Pancreas (tissue), 10 donors: Measurements from ENCODE around the gene CHADL. TPM values are rescaled to one million over a fixed set of nuclear protein-coding genes. Genes with fewer than 3 reads are reported as not detected.
"Not testable (repeated sequence)": the region's sequence is repeated elsewhere in the genome, so short reads cannot be mapped to it uniquely, and the experiment has no call there.

Experiments used
- ATAC-seq, 4 donors: fragments of 200-7000 bp; cut with Tn5 transposase; one replicate each; pipeline versions ENCODE4 v1.8.0 to v1.9.1; 2020; ENCODE audit warnings: mild to moderate bottlenecking in 4 of 4, moderate library complexity in 4 of 4
- DNase-seq, 6 donors: peaks; one replicate each; pipeline ENCODE4 v3.0.0-alpha.2; 2020
- FAIRE-seq: peaks from 2 replicates; lab custom pipeline; 2012; peaks lifted over from hg19 to GRCh38; lab: Jason Lieb, UNC
- H3K27ac ChIP-seq, 4 donors: fragments of 200-600 bp; sonication (generic); 1 replicate in 3 of 4; 2 replicates in 1 of 4; pipeline versions ENCODE4 v1.5.0 to v1.8.0; 2020
- H3K27me3 ChIP-seq, 4 donors: fragments of 200-600 bp; one replicate each; pipeline ENCODE4 v1.8.0; 2021
- H3K36me3 ChIP-seq, 3 donors: fragments of 200-600 bp; sonication (generic) in 1 of 3; one replicate each; pipeline versions ENCODE4 v1.5.0 to v1.8.0; 2020 to 2021
- H3K4me1 ChIP-seq, 3 donors: fragments of 200-600 bp; one replicate each; pipeline ENCODE4 v1.8.0; 2021
- H3K4me3 ChIP-seq, 4 donors: fragments of 200-600 bp; sonication (generic) in 2 of 4; one replicate each; pipeline versions ENCODE4 v1.5.0 to v1.8.0; 2020 to 2021
- H3K9me3 ChIP-seq, 4 donors: fragments of 200-600 bp; one replicate each; pipeline ENCODE4 v1.8.0; 2021
- WGBS, 2 donors: extraction: QIAGEN DNeasy Blood & Tissue Kit; methylation state at CpG; one replicate each; pipeline ENCODE4 v1.1.7; 2013; 5-methylcytosine and 5-hydroxymethylcytosine counted together
- intact Hi-C, 3 donors: fragments of 100-400 bp; cut with DNase I; formaldehyde crosslinking; loops; one replicate each; pipeline versions ENCODE4 v1.11.1 to v1.14.2; 2022
- polyA plus RNA-seq, 2 donors: library from polyadenylated mRNA; stranded (reverse); fragments of 200-250 nt; gene quantifications; one replicate each; pipeline ENCODE4 v1.2.3, GENCODE V29; 2013
- total RNA-seq, 6 donors: library from RNA; stranded (reverse); fragmentation: NEBNext Ultra II Directional in 4 of 6; extraction: Animal tissue kit (Norgen Biotek cat#: 25700) in 4 of 6; gene quantifications; one replicate each; pipeline versions ENCODE4 v1.2.1 to v1.2.4, GENCODE V29; 2021 to 2023
- TF ChIP-seq, protein P1 (sequence below), 4 donors: fragments of 200-600 bp; sonication (generic) in 3 of 4; IDR thresholded peaks; one replicate each; pipeline versions ENCODE4 v1.5.0 to v1.8.0; 2021; ENCODE audit warnings: antibody characterized with exemption in 4 of 4
- donor health status: healthy with polysubstance abuse.
- donor health status: DM: no; HTN: no; CAD: no; lungs with moderate emphysema.
- donor health status: DM: no; HTN: no; CAD: no.
- donor health status: control.
- donor health status: control.
- donor health status: Bipolar disorder and iron deficiency.
- donor health status: DM: yes; HTN: yes; CAD: no.
- donor health status: DM: no; HTN: no; CAD: no.
- donor health status: DM: no; HTN: no; CAD: no.
- donor health status: DM: yes; HTN: yes; CAD: no.

Gene CHADL
- total and polyA plus RNA-seq, 8 donors: 0.95 to 4.9 (median 2.2) TPM

DNA sequence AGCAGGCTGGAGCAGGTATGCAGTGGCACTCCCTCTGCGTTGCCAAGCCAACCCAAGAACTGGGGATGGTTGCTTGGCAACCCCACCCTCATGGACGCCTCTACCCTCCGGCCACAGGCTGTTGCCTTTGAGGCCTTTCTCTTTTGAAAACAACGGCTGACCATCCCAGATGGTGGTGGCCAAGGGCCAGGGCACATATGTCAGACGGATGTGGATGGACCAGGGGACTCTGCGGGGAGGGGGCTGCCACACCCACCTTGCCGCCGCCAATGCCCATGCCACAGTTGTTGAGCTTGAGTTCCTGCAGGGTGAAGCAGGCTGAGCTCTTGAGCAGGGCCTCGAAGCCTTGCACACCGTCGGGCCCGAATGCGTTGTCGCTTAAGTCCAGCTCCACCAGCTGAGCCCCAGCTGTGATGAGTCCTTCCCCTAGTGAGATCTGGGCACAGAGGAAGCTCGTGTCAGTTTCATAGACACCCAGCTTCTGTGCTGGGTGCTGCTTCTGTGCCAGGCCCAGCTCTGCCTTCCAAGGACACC, 23.7 kb upstream of the CHADL start:
- intact Hi-C loops: no loop called here
- no peak for FAIRE-seq
- H3K36me3 ChIP-seq: peaks cover 10 to 54% (median 36%) of the 10 kb centered on the region in 3 donors
- H3K27me3 ChIP-seq: no peaks in the 10 kb centered on the region
- H3K9me3 ChIP-seq: no peaks in the 10 kb centered on the region
- WGBS, 2 donors: 90 to 93% methylated on average over 15 of the region's 15 CpGs
- no peak overlapping the region for H3K4me3 ChIP-seq
- peak in 3 of 4 donors; percentile 46 to 77 (median 72) for ATAC-seq
- H3K4me1 ChIP-seq: no peaks in the 10 kb centered on the region
- TF ChIP-seq, protein P1, sequence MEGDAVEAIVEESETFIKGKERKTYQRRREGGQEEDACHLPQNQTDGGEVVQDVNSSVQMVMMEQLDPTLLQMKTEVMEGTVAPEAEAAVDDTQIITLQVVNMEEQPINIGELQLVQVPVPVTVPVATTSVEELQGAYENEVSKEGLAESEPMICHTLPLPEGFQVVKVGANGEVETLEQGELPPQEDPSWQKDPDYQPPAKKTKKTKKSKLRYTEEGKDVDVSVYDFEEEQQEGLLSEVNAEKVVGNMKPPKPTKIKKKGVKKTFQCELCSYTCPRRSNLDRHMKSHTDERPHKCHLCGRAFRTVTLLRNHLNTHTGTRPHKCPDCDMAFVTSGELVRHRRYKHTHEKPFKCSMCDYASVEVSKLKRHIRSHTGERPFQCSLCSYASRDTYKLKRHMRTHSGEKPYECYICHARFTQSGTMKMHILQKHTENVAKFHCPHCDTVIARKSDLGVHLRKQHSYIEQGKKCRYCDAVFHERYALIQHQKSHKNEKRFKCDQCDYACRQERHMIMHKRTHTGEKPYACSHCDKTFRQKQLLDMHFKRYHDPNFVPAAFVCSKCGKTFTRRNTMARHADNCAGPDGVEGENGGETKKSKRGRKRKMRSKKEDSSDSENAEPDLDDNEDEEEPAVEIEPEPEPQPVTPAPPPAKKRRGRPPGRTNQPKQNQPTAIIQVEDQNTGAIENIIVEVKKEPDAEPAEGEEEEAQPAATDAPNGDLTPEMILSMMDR (IDR thresholded peaks at IDR 0.05): no peak
- no peak for DNase-seq
- H3K27ac ChIP-seq: no peak overlapping the region

DNA sequence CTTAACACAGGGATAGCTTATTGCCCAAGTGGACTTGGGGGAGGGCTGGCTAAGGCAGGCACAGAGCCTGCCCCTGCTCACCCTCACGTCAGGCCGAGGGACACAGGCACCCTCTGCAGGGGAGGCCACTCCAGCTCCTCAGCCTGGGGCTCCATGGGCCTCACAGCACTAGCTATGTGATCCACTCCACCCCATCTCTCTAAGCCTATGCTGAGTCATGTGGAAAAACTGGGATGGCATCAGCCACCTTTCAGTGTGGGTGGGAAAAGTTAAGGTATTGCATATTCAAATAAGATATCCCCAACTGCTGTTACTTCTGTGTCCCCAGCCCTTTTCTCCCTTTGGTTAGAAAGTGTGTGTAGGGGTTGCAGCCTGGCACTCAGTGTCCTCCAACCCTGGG, 23.0 kb upstream of the CHADL start:
- H3K27me3 ChIP-seq: no peaks in the 10 kb centered on the region
- H3K4me1 ChIP-seq: no peaks in the 10 kb centered on the region
- 92 to 100% methylated on average over 2 of the region's 2 CpGs for WGBS, 2 donors
- no peak overlapping the region for H3K27ac ChIP-seq
- no peak overlapping the region for H3K4me3 ChIP-seq
- DNase-seq: no peak
- intact Hi-C loops: no loop called here
- H3K36me3 ChIP-seq: peaks cover 10 to 54% (median 36%) of the 10 kb centered on the region in 3 donors
- TF ChIP-seq, protein P1 (IDR thresholded peaks at IDR 0.05): no peak
- H3K9me3 ChIP-seq: no peaks in the 10 kb centered on the region
- FAIRE-seq: no peak
- ATAC-seq: no peak

GRCh38 chr22:41262250-41262765, 21.6 kb upstream of the CHADL start:
- no peak for DNase-seq
- Histone ChIP-seq H3K27me3 (no peaks in the 10 kb centered on the region), H3K9me3 (no peaks in the 10 kb centered on the region), H3K4me3 (no peak overlapping the region), H3K36me3 (peaks cover 7 to 62% (median 26%) of the 10 kb centered on the region in 3 donors), H3K4me1 (no peaks in the 10 kb centered on the region), H3K27ac (no peak overlapping the region)
- TF ChIP-seq, protein P1 (IDR thresholded peaks at IDR 0.05): no peak
- FAIRE-seq: no peak
- intact Hi-C loops: no loop called here
- no peak for ATAC-seq
- 84 to 86% methylated on average over 15 of the region's 15 CpGs for WGBS, 2 donors

GRCh38 chr22:41261541-41262249, 21.0 kb upstream of the CHADL start:
- DNase-seq (no peak), FAIRE-seq (no peak), ATAC-seq (no peak)
- Histone ChIP-seq H3K27me3 (no peaks in the 10 kb centered on the region), H3K27ac (no peak overlapping the region), H3K36me3 (peaks cover 7 to 66% (median 26%) of the 10 kb centered on the region in 3 donors), H3K4me1 (no peaks in the 10 kb centered on the region), H3K4me3 (no peak overlapping the region), H3K9me3 (no peaks in the 10 kb centered on the region)
- intact Hi-C loops: no loop called here
- WGBS, 2 donors: 65 to 70% methylated on average over 12 of the region's 12 CpGs
- TF ChIP-seq, protein P1 (IDR thresholded peaks at IDR 0.05): no peak

DNA sequence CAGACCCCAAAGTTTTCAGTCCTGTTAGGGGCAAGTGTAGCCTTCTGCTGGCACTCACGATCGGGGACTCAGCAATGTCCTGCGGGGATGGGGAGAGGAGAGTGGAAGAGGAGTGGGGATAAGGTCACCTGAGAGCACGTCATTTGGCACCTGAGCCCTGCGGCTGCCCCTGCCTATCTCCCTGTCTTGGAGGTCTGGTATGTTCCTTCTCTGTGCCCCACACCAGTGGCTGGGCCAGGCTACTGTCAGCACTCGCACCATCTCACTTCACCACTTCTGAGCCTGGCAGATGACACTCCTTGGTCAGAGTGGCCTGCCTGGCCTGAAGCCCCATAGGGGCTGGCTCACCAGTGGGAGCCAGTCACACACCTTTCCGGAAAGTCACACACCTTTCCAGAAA, 20.1 kb upstream of the CHADL start:
- H3K36me3 ChIP-seq: peaks cover 7 to 75% (median 26%) of the 10 kb centered on the region in 3 donors
- no peak for ATAC-seq
- 98 to 99% methylated on average over 7 of the region's 7 CpGs for WGBS, 2 donors
- H3K27me3 ChIP-seq: no peaks in the 10 kb centered on the region
- no peak for DNase-seq
- H3K4me3 ChIP-seq: no peak overlapping the region
- no peaks in the 10 kb centered on the region for H3K4me1 ChIP-seq
- FAIRE-seq: no peak
- H3K27ac ChIP-seq: no peak overlapping the region
- intact Hi-C loops: no loop called here
- TF ChIP-seq, protein P1 (IDR thresholded peaks at IDR 0.05): no peak
- no peaks in the 10 kb centered on the region for H3K9me3 ChIP-seq

DNA sequence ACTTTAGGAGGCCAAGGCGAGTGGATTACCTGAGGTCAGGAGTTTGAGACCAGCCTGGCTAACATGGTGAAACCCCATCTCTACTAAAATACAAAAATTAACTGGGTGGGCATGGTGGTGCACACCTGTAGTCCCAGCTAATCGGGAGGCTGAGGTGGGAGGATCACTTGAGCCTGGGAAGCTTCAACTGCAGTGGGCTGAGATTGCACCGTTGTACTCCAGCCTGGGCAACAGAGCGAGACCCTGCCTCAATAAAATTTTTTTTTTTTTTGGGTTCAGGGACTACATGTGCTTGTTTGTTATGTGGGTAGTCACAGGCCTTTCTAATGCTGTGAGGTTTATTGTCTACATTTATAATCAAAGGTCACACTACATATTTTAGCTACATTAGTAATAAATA, 19.0 kb upstream of the CHADL start:
- H3K27me3 ChIP-seq, H3K4me1 ChIP-seq, H3K9me3 ChIP-seq, H3K4me3 ChIP-seq, DNase-seq, H3K27ac ChIP-seq, FAIRE-seq, ATAC-seq, intact Hi-C loops: not testable (repeated sequence)
- peaks cover 7 to 71% (median 28%) of the 10 kb centered on the region in 3 donors for H3K36me3 ChIP-seq
- WGBS, 2 donors: 95 to 98% methylated on average over 4 of the region's 4 CpGs
